Mesenchymal stem cell (in vitro differentiated cells and primary cell): ENCODE results near the gene ALK.

ENCODE experiments used
- DNase-seq: peaks from one replicate; pipeline ENCODE4 v3.0.0-alpha.2; 2013
- H2AFZ ChIP-seq: one replicate; pipeline ENCODE4 v1.6.1; 2013; ENCODE audit warnings: low read depth, mild to moderate bottlenecking, control low read depth, inconsistent platforms, low read length, moderate library complexity
- H2AK5ac ChIP-seq: 2 replicates; pipeline ENCODE4 v1.6.1; 2013; ENCODE audit warnings: low read length, moderate library complexity, mild to moderate bottlenecking, inconsistent platforms; ENCODE audit not compliant: severe bottlenecking
- H2BK120ac ChIP-seq: one replicate; pipeline ENCODE4 v1.6.1; 2013; ENCODE audit warnings: low read depth, mild to moderate bottlenecking, inconsistent platforms, low read length, moderate library complexity
- H2BK12ac ChIP-seq, 2 experiments: one replicate each; pipeline ENCODE4 v1.6.1; 2013; ENCODE audit warnings: inconsistent platforms in 2 of 2, low read length in 2 of 2, mild to moderate bottlenecking in 2 of 2, moderate library complexity in 2 of 2, control low read depth in 1 of 2
- H2BK15ac ChIP-seq: one replicate; pipeline ENCODE4 v1.6.1; 2013; ENCODE audit warnings: mild to moderate bottlenecking, low read depth, inconsistent platforms; ENCODE audit not compliant: poor library complexity, severe bottlenecking
- H2BK5ac ChIP-seq: 2 replicates; pipeline ENCODE4 v1.6.1; 2013; ENCODE audit warnings: low read depth, mild to moderate bottlenecking, low read length, control low read depth, inconsistent platforms; ENCODE audit not compliant: poor library complexity, severe bottlenecking
- H3K14ac ChIP-seq, 2 experiments: one replicate each; pipeline ENCODE4 v1.6.1; 2013; ENCODE audit warnings: inconsistent platforms in 2 of 2, low read length in 2 of 2, control low read depth in 1 of 2, mild to moderate bottlenecking in 1 of 2, moderate library complexity in 1 of 2
- H3K18ac ChIP-seq, 2 experiments: one replicate each; pipeline ENCODE4 v1.6.1; 2013; ENCODE audit warnings: inconsistent platforms in 2 of 2, low read length in 2 of 2, control low read depth in 1 of 2, low read depth in 1 of 2, mild to moderate bottlenecking in 1 of 2
- H3K23ac ChIP-seq, 2 experiments: one replicate each; pipeline ENCODE4 v1.6.1; 2013; ENCODE audit warnings: inconsistent platforms in 2 of 2, low read length in 2 of 2, mild to moderate bottlenecking in 2 of 2, moderate library complexity in 2 of 2, control low read depth in 1 of 2
- H3K27ac ChIP-seq: 2 replicates; pipeline ENCODE4 v1.5.1; 2013; ENCODE audit warnings: mild to moderate bottlenecking, moderate library complexity, low read length, control low read depth, inconsistent platforms; ENCODE audit not compliant: poor library complexity, severe bottlenecking
- H3K27me3 ChIP-seq, 2 experiments: 2 replicates each; pipeline versions ENCODE4 v1.6.1 to v1.7.0; 2013; ENCODE audit warnings: low read length in 2 of 2, mild to moderate bottlenecking in 2 of 2, moderate library complexity in 2 of 2, control low read depth in 1 of 2, inconsistent platforms in 1 of 2; ENCODE audit not compliant: control insufficient read depth in 1 of 2, insufficient read depth in 1 of 2
- H3K36me3 ChIP-seq, 2 experiments: 2 replicates each; pipeline versions ENCODE4 v1.6.1 to v1.7.0; 2013; ENCODE audit warnings: low read length in 2 of 2, control low read depth in 1 of 2, inconsistent platforms in 1 of 2, low read depth in 1 of 2, mild to moderate bottlenecking in 1 of 2; ENCODE audit not compliant: insufficient read depth in 2 of 2, control insufficient read depth in 1 of 2
- H3K4ac ChIP-seq, 2 experiments: one replicate each; pipeline ENCODE4 v1.6.1; 2013; ENCODE audit warnings: inconsistent platforms in 2 of 2, low read length in 2 of 2, mild to moderate bottlenecking in 2 of 2, moderate library complexity in 2 of 2, control low read depth in 1 of 2, low read depth in 1 of 2
- H3K4me1 ChIP-seq: 2 replicates; pipeline ENCODE4 v1.6.1; 2013; ENCODE audit warnings: low read depth, low read length, control low read depth; ENCODE audit not compliant: control insufficient read depth, insufficient read depth
- H3K4me2 ChIP-seq: 2 replicates; pipeline ENCODE4 v1.6.1; 2013; ENCODE audit warnings: low read length, mild to moderate bottlenecking, inconsistent platforms; ENCODE audit not compliant: poor library complexity, severe bottlenecking
- H3K4me3 ChIP-seq, 2 experiments: 2 replicates each; pipeline versions ENCODE4 v1.5.1 to v1.7.0; 2013; ENCODE audit warnings: low read length in 2 of 2, mild to moderate bottlenecking in 2 of 2, control low read depth in 1 of 2, low read depth in 1 of 2; ENCODE audit not compliant: insufficient read depth in 1 of 2
- H3K79me1 ChIP-seq: replicated peaks from 2 replicates; pipeline ENCODE4 v1.6.1; 2013; ENCODE audit warnings: mild to moderate bottlenecking, control low read depth, low read length, inconsistent platforms; ENCODE audit not compliant: poor library complexity, severe bottlenecking
- H3K9ac ChIP-seq: 2 replicates; pipeline ENCODE4 v1.7.0; 2013; ENCODE audit warnings: mild to moderate bottlenecking, low read length, moderate library complexity
- H3K9me3 ChIP-seq: 2 replicates; pipeline ENCODE4 v1.7.0; 2013; ENCODE audit warnings: mild to moderate bottlenecking, low read length; ENCODE audit not compliant: control insufficient read depth
- H4K8ac ChIP-seq: one replicate; pipeline ENCODE4 v1.6.1; 2013; ENCODE audit warnings: inconsistent platforms, mild to moderate bottlenecking, low read length, moderate library complexity
- H4K91ac ChIP-seq: one replicate; pipeline ENCODE4 v1.6.1; 2013; ENCODE audit warnings: mild to moderate bottlenecking, low read length, inconsistent platforms
- WGBS: methylation state at CpG from one replicate; pipeline ENCODE4 v1.1.7; 2013; ENCODE audit warnings: mixed read lengths; 5-methylcytosine and 5-hydroxymethylcytosine counted together

ALK gene

DNA sequence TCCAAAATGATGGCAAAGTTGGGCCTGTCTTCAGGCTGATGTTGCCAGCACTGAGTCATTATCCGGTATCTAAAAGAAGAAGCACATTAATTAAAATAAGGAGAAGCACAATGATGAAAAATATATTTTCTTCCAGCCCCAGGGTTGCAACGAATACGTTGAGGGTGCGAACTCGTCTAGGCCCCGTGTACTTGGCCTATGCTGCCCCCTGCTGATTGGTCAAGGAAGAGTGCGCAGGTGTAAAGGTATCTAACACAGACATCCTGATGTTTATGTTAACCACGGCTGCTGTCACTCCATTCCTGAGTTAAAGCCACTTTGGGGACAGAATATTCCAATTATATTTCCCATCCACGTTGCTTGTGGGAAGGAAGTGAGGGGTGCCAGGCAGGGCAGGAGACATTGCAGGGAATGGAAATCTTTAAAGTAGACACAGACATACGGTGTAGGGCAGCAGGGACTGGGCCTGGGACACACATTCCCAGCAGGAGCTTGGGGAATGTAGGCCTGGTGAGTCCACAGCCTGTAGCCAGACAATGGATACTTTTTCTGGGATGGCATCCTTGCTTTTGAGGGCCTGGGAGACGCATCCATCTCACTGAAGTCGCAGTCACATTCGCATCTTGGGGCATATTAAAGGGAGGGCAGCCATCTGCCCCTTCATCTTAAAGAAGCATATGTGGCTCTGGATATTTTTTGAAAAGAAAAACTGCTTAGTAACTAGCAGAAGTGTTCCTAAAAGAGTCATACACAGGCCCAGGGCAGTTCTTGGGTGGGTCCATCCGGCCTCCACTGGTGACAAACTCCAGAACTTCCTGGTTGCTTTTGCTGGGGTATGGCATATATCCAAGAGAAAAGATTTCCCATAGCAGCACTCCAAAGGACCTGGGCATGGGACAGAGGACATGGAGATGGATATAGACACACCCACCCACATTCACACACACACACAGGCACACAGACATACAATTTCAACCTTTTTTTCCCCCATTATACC lies 724.3 kb downstream of the ALK start:
- H2BK120ac ChIP-seq = no peak overlapping the region
- H4K91ac ChIP-seq = no peak overlapping the region
- no peaks in the 10 kb centered on the region for H3K9me3 ChIP-seq
- H2AK5ac ChIP-seq = no peak overlapping the region
- H3K79me1 ChIP-seq = no peaks in the 10 kb centered on the region
- peaks cover 10 to 24% of the 10 kb centered on the region in 2 experiments for H3K36me3 ChIP-seq
- H3K27me3 ChIP-seq = no peaks in the 10 kb centered on the region
- H3K14ac ChIP-seq = no peak overlapping the region
- H4K8ac ChIP-seq = no peak overlapping the region
- no peak overlapping the region for H3K4me3 ChIP-seq
- H3K23ac ChIP-seq = no peak overlapping the region
- peak; percentile 60 for DNase-seq
- no peak overlapping the region for H2AFZ ChIP-seq
- no peaks in the 10 kb centered on the region for H3K4me1 ChIP-seq
- WGBS = 41% methylated on average over 11 of the region's 14 CpGs
- no peak overlapping the region for H2BK12ac ChIP-seq
- H3K4ac ChIP-seq = no peak overlapping the region
- no peak overlapping the region for H2BK15ac ChIP-seq
- H2BK5ac ChIP-seq = no peak overlapping the region
- H3K18ac ChIP-seq = no peak overlapping the region
- peak overlapping the region; percentile 36 for H3K9ac ChIP-seq
- H3K4me2 ChIP-seq = no peak overlapping the region
- H3K27ac ChIP-seq = no peak overlapping the region

DNA sequence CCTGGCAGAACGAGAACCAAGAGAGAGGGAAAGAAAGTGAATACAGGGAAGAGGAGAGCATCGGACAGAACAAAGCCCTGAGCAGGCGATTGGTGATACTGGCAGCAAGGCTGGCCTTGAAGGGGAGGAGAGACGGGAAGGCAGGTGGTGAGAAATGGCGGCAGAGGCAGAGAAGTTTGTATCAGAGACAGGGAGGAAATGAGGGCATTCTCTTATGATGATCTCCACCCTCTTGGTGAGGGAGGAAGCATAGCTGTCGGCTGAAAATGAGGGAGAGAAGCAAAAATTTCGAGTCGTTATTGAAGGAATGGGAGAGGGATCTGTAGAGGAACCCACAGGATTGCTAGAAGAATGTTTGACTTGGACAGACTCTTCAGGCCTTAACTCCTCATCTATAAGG lies 725.6 kb downstream of the ALK start:
- DNase-seq = no peak
- no peaks in the 10 kb centered on the region for H3K4me1 ChIP-seq
- no peaks in the 10 kb centered on the region for H3K9me3 ChIP-seq
- 93% methylated on average over 8 of the region's 8 CpGs for WGBS
- H3K79me1 ChIP-seq = no peaks in the 10 kb centered on the region
- H2BK5ac ChIP-seq = no peak overlapping the region
- H3K4ac ChIP-seq = no peak overlapping the region
- H3K27ac ChIP-seq = no peak overlapping the region
- peaks cover 10 to 33% of the 10 kb centered on the region in 2 experiments for H3K36me3 ChIP-seq
- H2AK5ac ChIP-seq = no peak overlapping the region
- no peak overlapping the region for H3K9ac ChIP-seq
- H3K23ac ChIP-seq = peak overlapping the region in 1 of 2 experiments; percentile 76
- H2BK120ac ChIP-seq = no peak overlapping the region
- no peaks in the 10 kb centered on the region for H3K27me3 ChIP-seq
- no peak overlapping the region for H4K8ac ChIP-seq
- no peak overlapping the region for H3K14ac ChIP-seq
- H3K4me3 ChIP-seq = no peak overlapping the region
- no peak overlapping the region for H4K91ac ChIP-seq
- H2BK15ac ChIP-seq = no peak overlapping the region
- no peak overlapping the region for H2AFZ ChIP-seq
- H3K4me2 ChIP-seq = no peak overlapping the region
- H3K18ac ChIP-seq = peak overlapping the region in 1 of 2 experiments; percentile 34
- H2BK12ac ChIP-seq = peak overlapping the region in 1 of 2 experiments; percentile 56

DNA sequence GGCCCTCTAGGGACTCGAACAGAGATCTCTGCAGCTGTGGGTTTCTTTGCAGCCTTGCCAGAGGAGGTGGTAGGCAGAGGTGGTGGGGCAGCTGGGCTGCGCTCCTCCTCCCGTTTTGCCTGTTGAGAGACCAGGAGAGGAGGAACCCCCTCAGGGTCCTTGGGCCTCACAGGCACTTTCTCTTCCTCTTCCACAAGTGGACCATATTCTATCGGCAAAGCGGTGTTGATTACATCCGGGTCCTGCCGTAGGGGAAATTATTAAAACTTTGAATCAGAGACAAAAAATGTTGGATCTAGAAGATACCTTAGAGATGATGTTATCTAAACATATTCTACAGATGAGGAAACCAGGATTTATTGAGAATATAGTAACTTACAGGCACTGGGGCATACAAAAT lies 727.7 kb downstream of the ALK start:
- no peak overlapping the region for H3K4me2 ChIP-seq
- no peak overlapping the region for H2BK5ac ChIP-seq
- DNase-seq = no peak
- H3K23ac ChIP-seq = no peak overlapping the region
- WGBS = 95% methylated on average over 3 of the region's 7 CpGs
- H4K91ac ChIP-seq = no peak overlapping the region
- H2BK12ac ChIP-seq = no peak overlapping the region
- no peak overlapping the region for H2AK5ac ChIP-seq
- H2BK120ac ChIP-seq = no peak overlapping the region
- H3K36me3 ChIP-seq = peaks cover 13 to 48% of the 10 kb centered on the region in 2 experiments
- no peak overlapping the region for H3K9ac ChIP-seq
- no peaks in the 10 kb centered on the region for H3K27me3 ChIP-seq
- no peak overlapping the region for H3K27ac ChIP-seq
- no peaks in the 10 kb centered on the region for H3K9me3 ChIP-seq
- H4K8ac ChIP-seq = no peak overlapping the region
- peak overlapping the region in 1 of 2 experiments; percentile 4 for H3K4ac ChIP-seq
- H3K14ac ChIP-seq = no peak overlapping the region
- H3K18ac ChIP-seq = peak overlapping the region in 1 of 2 experiments; percentile 4
- no peak overlapping the region for H2BK15ac ChIP-seq
- H3K4me3 ChIP-seq = no peak overlapping the region
- no peaks in the 10 kb centered on the region for H3K4me1 ChIP-seq
- H2AFZ ChIP-seq = no peak overlapping the region
- H3K79me1 ChIP-seq = no peaks in the 10 kb centered on the region

DNA sequence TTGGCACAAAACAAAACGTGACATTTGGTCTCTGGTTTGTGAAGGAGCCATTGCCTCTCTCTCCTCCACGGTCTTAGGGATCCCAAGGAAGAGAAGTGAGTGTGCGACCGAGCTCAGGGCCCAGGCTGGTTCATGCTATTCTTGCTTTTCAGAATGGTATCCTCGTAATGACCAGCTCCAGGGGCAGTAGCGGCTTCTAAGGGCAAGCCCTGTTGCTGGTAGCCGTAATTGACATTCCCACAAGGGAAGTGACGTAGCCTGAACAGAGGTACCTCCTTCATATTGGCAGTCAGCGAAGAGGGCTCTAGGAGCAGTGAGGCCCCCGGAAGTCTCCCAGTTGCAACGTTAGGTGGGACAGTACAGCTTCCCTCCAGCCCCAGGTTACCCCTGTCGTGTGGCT lies 728.3 kb downstream of the ALK start:
- H3K14ac ChIP-seq = peak overlapping the region in 1 of 2 experiments; percentile 70
- H2BK15ac ChIP-seq = no peak overlapping the region

More for the DNA sequence above, 728.3 kb downstream of the ALK start:
- H3K27ac ChIP-seq = no peak overlapping the region
- peak overlapping the region in 1 of 2 experiments; percentile 4 for H3K4ac ChIP-seq
- H3K4me1 ChIP-seq = no peaks in the 10 kb centered on the region
- no peaks in the 10 kb centered on the region for H3K79me1 ChIP-seq
- no peak overlapping the region for H3K4me2 ChIP-seq
- no peaks in the 10 kb centered on the region for H3K27me3 ChIP-seq
- peaks cover 13 to 44% of the 10 kb centered on the region in 2 experiments for H3K36me3 ChIP-seq
- peak overlapping the region; percentile 0 for H4K8ac ChIP-seq
- H3K9me3 ChIP-seq = no peaks in the 10 kb centered on the region
- no peak overlapping the region for H2AK5ac ChIP-seq
- H2BK120ac ChIP-seq = no peak overlapping the region
- no peak overlapping the region for H3K9ac ChIP-seq
- peak overlapping the region; percentile 1 for H4K91ac ChIP-seq
- no peak overlapping the region for H3K4me3 ChIP-seq
- no peak for DNase-seq
- no peak overlapping the region for H2BK5ac ChIP-seq
- peak overlapping the region in 1 of 2 experiments; percentile 56 for H3K18ac ChIP-seq
- peak overlapping the region in 1 of 2 experiments; percentile 95 for H2BK12ac ChIP-seq
- H2AFZ ChIP-seq = no peak overlapping the region
- no peak overlapping the region for H3K23ac ChIP-seq
- 96% methylated on average over 12 of the region's 12 CpGs for WGBS
